Measurements from ENCODE around the gene PRDM13. TPM values are rescaled to one million over a fixed set of nuclear protein-coding genes. Genes with fewer than 3 reads are reported as not detected.

The PRDM13 gene
- total RNA-seq, result not detected in 2 replicates

DNA sequence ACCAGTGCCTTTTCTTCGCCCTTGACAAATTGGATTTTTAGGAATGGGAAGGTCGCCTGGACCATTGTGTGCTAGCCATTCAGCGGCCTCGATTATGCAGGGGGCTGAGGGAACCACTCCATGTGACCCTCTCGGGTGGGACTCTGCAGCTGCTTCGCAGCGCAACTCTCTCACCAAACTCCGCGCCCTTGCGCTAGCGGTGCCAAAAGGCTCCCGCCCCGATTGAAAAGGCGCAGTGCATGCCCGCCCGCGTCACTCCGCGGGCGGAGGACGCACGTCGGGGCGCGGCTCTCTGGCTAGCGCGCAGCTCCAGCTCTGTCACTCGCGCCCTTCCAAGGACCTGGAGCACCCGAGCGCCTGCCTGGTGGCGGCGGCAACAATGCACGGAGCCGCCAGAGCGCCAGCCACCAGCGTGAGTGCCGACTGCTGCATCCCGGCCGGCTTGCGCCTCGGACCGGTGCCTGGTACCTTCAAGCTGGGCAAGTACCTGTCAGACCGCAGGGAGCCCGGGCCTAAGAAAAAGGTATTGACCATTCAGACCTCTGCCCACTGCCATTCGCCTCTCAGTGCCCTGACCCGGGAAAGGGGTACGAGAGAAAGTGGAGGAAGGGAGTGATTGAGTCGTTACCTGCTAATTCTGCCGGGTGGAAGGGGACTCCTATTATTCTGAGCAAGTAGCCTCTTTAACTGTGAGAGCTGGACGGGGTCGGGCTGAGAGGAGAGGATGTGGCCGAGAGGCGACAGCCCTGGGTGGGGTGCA, at the start of gene PRDM13:
Gene PRDM13, plus strand, starts transcription at position 178 of the 760 bp plus-strand sequence. Its CDS starts 202 bp downstream, at position 380.

DNA sequence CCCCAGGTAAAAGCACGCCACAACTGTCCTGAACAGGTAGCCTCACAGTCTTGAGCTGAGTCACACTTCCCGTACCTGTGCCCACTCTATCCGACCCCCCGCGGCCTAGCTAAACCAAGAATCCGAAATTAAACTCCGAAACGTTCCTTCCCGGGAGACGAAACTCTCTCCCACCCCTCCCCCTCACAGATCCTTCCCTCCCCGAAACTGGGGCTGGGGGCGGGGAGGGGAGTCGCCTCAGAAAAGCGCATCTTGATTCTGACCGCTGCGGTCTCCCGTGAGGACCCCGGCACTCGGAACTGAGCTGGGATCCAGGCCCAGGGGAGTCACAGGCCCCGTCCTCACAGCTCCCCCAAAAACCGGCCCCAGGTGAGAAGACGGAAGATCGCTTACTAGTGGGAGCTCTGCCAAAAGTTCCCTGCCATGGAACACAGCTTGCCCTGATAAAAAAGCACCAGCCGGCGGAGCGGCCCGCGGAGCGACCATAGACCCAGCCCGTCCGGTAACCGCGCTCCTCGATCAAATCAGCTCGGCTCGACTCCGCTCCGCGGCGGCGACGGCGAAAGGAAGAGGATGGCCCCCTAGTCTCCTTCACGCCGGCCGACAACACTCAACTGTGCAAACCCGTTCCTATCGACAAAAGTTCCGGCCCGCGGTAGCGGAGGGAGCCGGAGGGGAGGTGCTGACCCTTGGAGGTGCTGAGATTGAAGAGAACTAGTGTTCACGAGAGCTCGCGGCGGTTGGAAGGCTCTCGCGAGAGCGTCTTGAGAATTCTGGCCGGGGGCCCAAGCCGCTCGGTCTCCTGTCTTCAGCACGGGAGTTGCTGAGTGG, 38.3 kb upstream of the PRDM13 start, which contains the start of gene CCNC:
Gene CCNC, minus strand, starts transcription at position 558 of the 831 bp plus-strand sequence. Its CDS starts 133 bp downstream, at position 425.

Other genes starting within 250 kb of the PRDM13 start
- gene COQ3, start 212.6 kb upstream of the PRDM13 start, total RNA-seq, result 3.0 and 4.4 TPM in 2 replicates
- gene PNISR, start 181.5 kb upstream of the PRDM13 start, total RNA-seq, result 54.6 and 57.9 TPM in 2 replicates
- gene USP45, start 91.4 kb upstream of the PRDM13 start, total RNA-seq, result 15.9 and 19.6 TPM in 2 replicates
- gene CCNC, start 38.2 kb upstream of the PRDM13 start, total RNA-seq, result 55.8 and 67.0 TPM in 2 replicates

Measured in smooth muscle cell of bladder (primary cell).